ENCODE results near the gene TLCD1. TPM values are rescaled to one million over a fixed set of nuclear protein-coding genes. Genes with fewer than 3 reads are reported as not detected.

TLCD1 gene
- total and polyA plus RNA-seq, 2 of the 8 experiments (the other 6 are each of a cell fraction or from before 2014, with no cell fraction given), result 40.7 to 128 TPM

- TF ChIP-seq BACH1 (IDR thresholded peaks at IDR 0.05; ENCODE audit: low read length) (no peak), NANOG (IDR thresholded peaks at IDR 0.05; ENCODE audit: insufficient read depth, low read depth, low read length, poor library complexity, severe bottlenecking) (no peak), FOSL1 (IDR thresholded peaks at IDR 0.05; ENCODE audit: insufficient read depth, low read depth, low read length) (no peak)
These were observed 20.9 kb downstream of the TLCD1 start (continued) for GRCh38 chr17:28705074-28705659.
